ENCODE results near the gene NAA80. TPM values are rescaled to one million over a fixed set of nuclear protein-coding genes. Genes with fewer than 3 reads are reported as not detected.

Gene NAA80
- total and polyA plus RNA-seq, 4 donors: 4.8 to 16.6 (median 12.1) TPM

DNA sequence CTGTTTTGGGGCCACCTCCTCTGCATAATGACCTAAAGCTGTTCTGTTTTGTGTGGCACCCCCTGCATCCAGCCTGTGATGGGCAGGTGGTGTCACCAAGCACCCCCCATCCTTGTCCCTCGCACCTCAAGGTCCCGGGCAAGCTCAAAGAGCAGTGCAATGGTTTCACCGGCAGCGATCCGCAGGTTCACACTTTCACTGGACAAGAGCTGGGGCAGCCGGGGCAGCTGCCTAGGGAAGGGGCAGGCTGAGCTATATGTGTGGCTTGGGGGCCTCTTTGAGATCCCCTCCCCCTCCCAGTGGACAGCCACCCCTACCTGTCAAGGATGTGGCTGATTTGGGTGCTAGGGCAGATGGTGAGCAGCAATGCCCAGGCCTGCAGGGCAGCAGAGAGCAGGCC lies 10.1 kb downstream of the NAA80 start:
- Histone ChIP-seq H3K27me3 (ENCODE audit: control insufficient read depth in 3 of 3, insufficient read depth in 3 of 3, low read length in 2 of 3) (no peaks in the 10 kb centered on the region), H3K36me3 (ENCODE audit: control insufficient read depth in 4 of 4, insufficient read depth in 4 of 4, low read length in 4 of 4) (peaks cover 3 to 43% (median 12%) of the 10 kb centered on the region in 4 donors), H3K9me3 (ENCODE audit: control insufficient read depth in 4 of 4, insufficient read depth in 3 of 4, low read length in 3 of 4) (no peaks in the 10 kb centered on the region), H3K9ac (ENCODE audit: insufficient read depth in 1 of 2, low read length in 2 of 2) (no peak overlapping the region), H3K4me1 (ENCODE audit: control insufficient read depth in 5 of 5, insufficient read depth in 5 of 5, low read length in 5 of 5) (peaks cover 0 to 14% (median 3%) of the 10 kb centered on the region in 5 donors), H3K27ac (ENCODE audit: low read depth in 1 of 2, low read length in 1 of 2) (no peak overlapping the region), H3K4me3 (no peak overlapping the region)
- WGBS, 2 donors: 92 to 97% methylated on average over 6 of the region's 6 CpGs
- TF ChIP-seq, protein P1, sequence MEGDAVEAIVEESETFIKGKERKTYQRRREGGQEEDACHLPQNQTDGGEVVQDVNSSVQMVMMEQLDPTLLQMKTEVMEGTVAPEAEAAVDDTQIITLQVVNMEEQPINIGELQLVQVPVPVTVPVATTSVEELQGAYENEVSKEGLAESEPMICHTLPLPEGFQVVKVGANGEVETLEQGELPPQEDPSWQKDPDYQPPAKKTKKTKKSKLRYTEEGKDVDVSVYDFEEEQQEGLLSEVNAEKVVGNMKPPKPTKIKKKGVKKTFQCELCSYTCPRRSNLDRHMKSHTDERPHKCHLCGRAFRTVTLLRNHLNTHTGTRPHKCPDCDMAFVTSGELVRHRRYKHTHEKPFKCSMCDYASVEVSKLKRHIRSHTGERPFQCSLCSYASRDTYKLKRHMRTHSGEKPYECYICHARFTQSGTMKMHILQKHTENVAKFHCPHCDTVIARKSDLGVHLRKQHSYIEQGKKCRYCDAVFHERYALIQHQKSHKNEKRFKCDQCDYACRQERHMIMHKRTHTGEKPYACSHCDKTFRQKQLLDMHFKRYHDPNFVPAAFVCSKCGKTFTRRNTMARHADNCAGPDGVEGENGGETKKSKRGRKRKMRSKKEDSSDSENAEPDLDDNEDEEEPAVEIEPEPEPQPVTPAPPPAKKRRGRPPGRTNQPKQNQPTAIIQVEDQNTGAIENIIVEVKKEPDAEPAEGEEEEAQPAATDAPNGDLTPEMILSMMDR (IDR thresholded peaks at IDR 0.05; ENCODE audit: control extremely low read depth, extremely low read depth): no peak
- no peak for ATAC-seq (ENCODE audit: insufficient read depth, low FRiP score)
- no peak for DNase-seq

DNA sequence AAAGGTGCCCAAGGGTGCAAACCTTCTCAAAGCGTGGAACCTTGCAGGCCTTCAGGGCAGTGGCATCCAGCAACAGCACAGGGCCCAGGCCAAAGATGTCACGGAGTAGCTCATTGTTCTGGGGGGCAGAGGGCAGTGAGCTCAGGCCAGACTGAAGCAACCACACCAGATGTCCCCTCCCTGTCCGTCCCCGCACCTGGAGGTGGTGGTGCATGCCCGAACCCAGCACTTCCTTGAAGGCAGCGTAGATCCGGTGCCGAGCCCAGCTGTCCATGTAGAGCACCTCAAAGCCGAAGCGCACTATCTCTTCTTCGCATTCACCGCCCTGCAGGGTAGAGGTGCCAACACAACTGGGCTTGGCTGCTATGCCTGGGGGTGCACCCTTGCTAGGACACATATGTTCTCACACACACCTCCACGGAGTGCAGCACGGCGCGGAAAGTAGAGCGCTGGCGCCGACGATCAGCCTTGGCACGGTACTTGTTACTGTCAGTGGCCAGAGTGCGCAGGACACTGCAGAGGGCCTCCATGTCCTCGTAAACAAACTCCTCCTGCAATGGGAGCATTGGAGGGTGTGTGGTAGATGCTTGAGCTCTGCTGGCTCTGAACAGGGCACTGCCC lies 10.7 kb downstream of the NAA80 start:
- peaks cover 3 to 43% (median 12%) of the 10 kb centered on the region in 4 donors for H3K36me3 ChIP-seq (ENCODE audit: control insufficient read depth in 4 of 4, insufficient read depth in 4 of 4, low read length in 4 of 4)
- 93 to 98% methylated on average over 23 of the region's 23 CpGs for WGBS, 2 donors
- no peak for DNase-seq

DNA sequence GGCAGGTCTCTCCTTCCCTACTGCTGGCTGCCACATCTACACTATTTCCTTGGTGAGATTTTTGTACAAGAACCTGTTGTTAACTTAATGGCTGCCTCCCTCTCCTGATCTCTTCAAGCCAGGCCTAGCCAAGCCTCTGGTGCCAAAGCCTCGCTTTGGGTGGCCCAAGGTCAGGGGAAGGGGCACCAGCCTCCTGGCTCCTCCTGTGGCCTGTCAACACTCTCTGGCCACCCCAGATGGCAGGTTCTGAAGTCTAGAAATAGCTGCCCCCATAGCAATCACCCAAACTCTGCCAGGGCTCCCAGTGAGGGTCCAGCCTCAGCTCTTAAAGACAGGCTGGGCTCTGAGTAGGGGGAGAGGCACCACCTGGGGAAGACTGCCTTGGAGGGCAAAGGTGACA lies 11.9 kb downstream of the NAA80 start:
- no peak overlapping the region for H3K4me3 ChIP-seq
- 56 to 100% methylated on average over 1 of the region's 1 CpG for WGBS, 2 donors
- TF ChIP-seq, protein P1 (IDR thresholded peaks at IDR 0.05; ENCODE audit: control extremely low read depth, extremely low read depth): no peak
- peaks cover 3 to 43% (median 12%) of the 10 kb centered on the region in 4 donors for H3K36me3 ChIP-seq (ENCODE audit: control insufficient read depth in 4 of 4, insufficient read depth in 4 of 4, low read length in 4 of 4)
- no peak overlapping the region for H3K9ac ChIP-seq (ENCODE audit: insufficient read depth in 1 of 2, low read length in 2 of 2)
- no peaks in the 10 kb centered on the region for H3K9me3 ChIP-seq (ENCODE audit: control insufficient read depth in 4 of 4, insufficient read depth in 3 of 4, low read length in 3 of 4)
- H3K4me1 ChIP-seq (ENCODE audit: control insufficient read depth in 5 of 5, insufficient read depth in 5 of 5, low read length in 5 of 5): peaks cover 0 to 9% (median 3%) of the 10 kb centered on the region in 5 donors
- no peaks in the 10 kb centered on the region for H3K27me3 ChIP-seq (ENCODE audit: control insufficient read depth in 3 of 3, insufficient read depth in 3 of 3, low read length in 2 of 3)
- DNase-seq: no peak
- H3K27ac ChIP-seq (ENCODE audit: low read depth in 1 of 2, low read length in 1 of 2): no peak overlapping the region
- ATAC-seq (ENCODE audit: insufficient read depth, low FRiP score): no peak

More for the DNA sequence above, 10.7 kb downstream of the NAA80 start:
- Histone ChIP-seq H3K27ac (ENCODE audit: low read depth in 1 of 2, low read length in 1 of 2) (no peak overlapping the region), H3K4me1 (ENCODE audit: control insufficient read depth in 5 of 5, insufficient read depth in 5 of 5, low read length in 5 of 5) (peaks cover 0 to 14% (median 3%) of the 10 kb centered on the region in 5 donors), H3K9ac (ENCODE audit: insufficient read depth in 1 of 2, low read length in 2 of 2) (no peak overlapping the region), H3K4me3 (no peak overlapping the region), H3K9me3 (ENCODE audit: control insufficient read depth in 4 of 4, insufficient read depth in 3 of 4, low read length in 3 of 4) (no peaks in the 10 kb centered on the region), H3K27me3 (ENCODE audit: control insufficient read depth in 3 of 3, insufficient read depth in 3 of 3, low read length in 2 of 3) (no peaks in the 10 kb centered on the region)
- TF ChIP-seq, protein P1 (IDR thresholded peaks at IDR 0.05; ENCODE audit: control extremely low read depth, extremely low read depth): no peak
- no peak for ATAC-seq (ENCODE audit: insufficient read depth, low FRiP score)
